Right kidney (tissue), 1 donor: ENCODE measurements around the gene TSSK3.
"Not testable (repeated sequence)": the region's sequence is repeated elsewhere in the genome, so short reads cannot be mapped to it uniquely, and the experiment has no call there.

Experiments used
- DNase-seq: peaks from one replicate; pipeline ENCODE4 v3.0.0-alpha.2; 2016

TSSK3 gene

DNA sequence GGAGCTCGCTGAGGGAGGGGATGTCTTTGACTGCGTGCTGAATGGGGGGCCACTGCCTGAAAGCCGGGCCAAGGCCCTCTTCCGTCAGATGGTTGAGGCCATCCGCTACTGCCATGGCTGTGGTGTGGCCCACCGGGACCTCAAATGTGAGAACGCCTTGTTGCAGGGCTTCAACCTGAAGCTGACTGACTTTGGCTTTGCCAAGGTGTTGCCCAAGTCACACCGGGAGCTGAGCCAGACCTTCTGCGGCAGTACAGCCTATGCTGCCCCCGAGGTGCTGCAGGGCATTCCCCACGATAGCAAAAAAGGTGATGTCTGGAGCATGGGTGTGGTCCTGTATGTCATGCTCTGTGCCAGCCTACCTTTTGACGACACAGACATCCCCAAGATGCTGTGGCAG lies 1.4 kb downstream of the TSSK3 start:
- no peak for DNase-seq

DNA sequence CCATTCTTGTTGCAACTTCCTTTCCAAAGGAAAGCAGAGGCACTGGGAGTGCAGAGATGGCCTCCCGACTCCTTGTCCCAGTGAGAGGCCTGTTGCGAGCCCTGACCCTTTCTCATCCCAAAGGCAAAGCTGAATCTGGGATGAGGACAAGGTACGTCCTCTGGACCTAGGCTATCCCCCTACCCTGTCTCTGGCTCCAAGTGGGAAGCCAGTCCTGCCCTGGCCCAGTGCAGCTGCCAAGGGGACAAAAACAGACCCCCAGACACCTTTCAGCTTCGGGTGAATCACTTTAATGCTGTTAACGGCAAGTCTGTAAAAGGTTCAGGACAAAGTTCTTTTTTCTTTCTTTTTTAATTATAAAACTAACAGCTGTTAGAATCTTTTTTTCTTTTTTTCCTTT lies 2.5 kb downstream of the TSSK3 start:
- no peak for DNase-seq

DNA sequence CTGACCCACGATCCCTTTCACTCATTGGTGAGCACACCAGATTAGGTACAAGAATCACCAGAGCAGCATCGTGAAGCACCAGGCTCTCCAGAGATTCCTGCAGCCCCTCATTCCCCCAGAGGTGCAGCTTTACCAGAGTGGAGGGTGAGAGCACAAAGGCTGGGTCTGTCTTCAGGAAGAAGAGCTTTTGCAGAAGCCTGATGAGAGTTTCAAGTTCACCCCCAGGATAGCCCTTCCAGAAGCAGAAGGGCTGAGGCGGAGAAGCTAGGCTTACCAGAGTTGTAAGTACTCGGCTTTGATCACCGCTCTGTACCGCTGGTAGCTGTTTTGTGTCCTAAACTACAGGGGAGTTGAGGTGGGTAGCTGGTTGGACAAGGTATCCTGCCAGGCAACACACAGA lies 3.1 kb downstream of the TSSK3 start:
- DNase-seq: no peak

DNA sequence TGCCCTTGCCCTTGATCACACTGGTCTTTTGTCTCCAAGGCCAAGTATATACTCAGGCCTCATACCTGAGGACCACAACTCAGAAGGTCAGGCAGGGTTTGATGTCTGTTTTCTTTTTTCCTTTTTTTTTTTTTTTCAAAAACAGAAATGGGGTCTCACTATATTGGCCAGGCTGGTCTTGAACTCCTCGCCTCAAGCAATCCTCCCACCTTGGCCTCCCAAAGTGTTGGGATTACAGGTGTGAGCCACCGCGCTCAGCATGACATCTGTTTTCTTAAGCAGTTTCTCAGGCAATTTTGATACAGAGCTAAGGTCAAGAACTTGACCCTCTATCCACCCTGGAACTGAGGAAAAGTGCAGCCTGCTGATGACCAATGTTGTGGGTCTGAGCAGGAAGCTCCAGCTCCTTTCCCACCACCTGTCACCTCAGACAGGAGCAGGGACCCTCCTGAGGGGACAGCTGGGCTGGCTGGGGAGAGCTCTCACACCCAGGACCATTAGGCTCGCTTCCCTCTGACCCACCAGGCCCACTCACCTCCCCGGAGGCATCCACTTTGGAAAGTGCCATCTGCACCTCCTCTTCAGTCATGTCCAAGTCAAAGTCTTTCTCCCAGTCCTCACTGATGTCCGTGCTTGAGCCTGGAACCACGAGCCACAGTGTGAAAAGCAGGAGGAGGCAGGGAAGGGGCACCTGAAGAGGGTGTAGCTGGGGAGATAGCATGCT lies 5.7 kb downstream of the TSSK3 start:
- no peak for DNase-seq

DNA sequence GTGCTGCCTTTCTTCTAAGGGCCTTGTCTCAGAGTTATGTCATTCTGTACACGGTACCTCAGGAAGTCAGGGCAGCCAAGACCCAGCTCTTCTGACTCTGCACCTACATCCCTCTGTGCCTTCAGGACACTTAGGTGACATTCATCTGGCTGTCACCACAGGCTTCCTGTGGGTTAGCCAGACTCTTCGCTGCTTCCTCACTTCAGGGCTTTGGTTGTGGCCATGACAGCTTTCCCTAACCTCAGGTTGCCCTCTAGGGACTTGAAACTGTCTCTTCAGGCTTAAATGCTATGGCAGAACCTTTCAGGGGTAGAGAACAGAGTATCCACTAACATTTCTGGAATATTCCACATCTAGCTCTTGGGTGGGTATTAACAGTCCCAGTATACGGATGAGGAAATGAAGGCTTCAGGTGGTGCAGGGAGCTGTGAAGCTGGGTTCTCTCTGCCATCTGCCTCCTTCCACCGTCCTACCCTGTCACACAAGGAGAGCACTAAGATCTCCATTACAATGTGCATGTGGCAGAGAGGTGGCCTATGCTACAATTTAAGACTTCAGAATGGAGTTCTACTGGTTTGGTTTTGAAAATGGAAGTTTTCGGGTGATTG lies 9.9 kb downstream of the TSSK3 start:
- DNase-seq: no peak

DNA sequence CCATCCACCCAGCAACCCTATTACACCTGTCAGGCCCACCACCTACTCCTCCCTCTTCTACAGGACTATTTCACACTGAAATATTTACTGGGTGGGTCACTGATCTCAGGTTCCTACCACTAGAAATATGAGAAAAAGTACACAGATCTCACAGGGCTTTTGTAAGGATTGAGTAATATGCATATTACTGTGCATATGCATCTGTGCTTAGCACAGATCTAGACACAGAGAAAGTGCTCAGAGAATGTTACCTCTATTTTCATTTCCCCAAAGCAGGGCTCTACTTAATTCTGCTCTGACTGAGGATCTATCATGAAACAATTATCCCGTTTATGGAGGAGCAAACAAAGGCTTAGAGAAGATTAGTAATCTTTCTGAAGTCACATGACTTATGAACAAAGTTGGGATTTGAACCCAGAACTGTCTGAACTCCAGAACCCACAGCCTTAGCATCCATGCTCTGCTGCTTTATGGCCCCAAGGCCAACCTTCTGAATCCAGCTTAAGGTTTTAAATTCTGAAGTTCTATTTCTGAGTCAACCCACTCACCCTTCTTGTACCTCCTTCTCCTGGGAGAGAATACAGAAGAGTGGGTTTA lies 11.8 kb downstream of the TSSK3 start:
- no peak for DNase-seq

DNA sequence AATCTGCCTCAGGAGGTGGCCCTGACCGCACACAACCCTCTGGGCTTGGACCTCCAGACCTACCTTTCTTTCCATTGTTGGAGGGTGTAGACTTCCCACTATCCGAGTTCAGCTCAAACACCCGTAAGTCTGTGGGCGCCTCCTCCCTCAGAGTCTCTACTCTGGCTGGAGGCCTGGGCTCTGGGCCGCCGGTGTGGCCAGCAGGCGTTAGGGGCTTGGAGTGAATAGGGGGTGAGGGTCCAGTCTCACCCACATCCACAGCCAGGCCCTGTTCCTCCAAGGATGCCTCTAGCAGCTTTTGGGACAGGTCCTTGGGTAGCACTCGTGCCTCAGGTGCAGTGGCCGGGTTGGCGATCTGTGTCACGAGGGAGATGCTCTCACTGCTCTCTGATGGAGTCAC lies 13.9 kb downstream of the TSSK3 start:
- DNase-seq: no peak

DNA sequence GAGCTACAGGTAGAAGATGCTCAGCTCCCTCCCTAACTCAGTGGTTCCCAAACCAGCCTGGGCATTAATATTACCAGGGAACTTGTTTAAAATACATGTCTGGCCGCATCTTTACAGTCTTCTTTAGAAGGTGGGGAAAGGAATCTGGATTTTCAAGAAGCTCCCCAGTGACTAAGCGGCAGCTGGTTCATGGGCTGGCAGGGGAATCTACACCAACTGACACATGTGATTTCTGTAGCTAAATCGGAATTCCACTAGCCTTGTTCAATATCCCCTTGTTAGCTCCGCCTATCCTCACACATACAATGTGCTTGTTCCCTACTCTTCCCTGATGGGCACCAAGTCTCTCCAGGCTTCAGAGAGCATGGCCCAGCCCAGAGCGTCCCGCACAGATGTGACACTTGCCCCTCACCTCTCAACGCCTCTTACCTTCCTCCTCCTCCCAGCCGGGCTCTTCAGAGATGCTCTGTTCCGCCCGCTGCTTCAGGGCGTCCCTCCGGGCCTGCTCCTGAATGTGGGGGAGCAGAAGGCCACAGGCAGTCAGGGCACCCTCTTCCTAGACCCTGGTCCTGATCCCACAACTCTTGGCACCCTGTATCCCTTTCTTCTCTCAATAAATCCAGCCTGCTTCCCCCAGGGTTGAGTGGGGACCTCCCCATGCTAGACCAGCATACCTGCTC lies 15.3 kb downstream of the TSSK3 start:
- no peak for DNase-seq

DNA sequence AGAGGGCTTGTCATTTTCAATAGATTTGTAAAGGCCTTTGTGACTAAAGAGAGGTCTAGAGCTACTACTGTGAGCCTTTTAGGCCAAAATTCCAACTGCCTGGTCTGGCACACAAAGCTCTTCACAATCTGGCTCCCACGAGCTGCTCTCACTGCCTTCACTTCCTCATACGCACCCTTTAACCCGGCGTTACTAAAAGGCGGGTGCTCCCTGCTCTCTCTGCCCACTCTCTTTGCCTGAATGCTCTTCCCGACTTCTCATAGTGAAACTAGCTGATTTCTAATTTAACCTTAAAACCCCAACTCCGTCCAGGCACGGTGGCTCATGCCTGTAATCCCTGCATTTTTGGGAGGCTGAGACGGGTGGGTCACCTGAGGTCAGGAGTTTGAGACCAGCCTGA lies 17.7 kb downstream of the TSSK3 start:
- DNase-seq: no peak

DNA sequence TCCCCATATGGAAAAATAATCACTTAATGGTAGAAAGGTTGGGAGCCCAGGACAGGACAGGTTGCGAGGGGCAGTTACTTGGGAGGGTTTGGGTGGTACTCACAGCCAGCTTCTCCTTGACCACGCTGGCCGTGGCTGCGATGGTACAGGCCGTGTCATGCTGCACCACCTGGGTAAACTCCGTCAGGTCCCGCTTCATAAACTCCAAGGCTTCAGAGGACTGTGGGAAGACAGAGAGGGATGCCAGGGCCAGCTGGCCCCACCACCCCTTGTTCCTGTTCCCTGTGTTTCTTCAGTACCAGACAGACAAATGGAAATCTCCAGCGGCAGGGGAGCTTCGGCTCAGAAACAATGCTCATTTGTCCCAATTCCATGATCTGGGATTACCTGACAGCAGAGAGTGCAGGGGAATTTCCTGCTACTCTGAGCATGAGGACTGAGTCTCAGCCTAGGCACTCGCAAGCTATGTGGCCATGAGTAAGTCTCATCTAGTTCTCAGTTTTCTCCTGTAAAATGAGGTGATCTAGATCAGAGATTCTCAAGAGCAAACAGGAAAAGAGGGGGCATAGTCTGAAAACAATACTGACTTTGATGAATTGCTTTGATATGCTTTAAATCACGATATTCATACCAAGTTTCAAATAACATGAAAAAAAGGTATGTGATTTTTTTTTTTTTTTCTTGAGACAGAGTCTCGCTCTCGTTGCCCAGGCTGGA lies 24.5 kb downstream of the TSSK3 start:
- no peak for DNase-seq

DNA sequence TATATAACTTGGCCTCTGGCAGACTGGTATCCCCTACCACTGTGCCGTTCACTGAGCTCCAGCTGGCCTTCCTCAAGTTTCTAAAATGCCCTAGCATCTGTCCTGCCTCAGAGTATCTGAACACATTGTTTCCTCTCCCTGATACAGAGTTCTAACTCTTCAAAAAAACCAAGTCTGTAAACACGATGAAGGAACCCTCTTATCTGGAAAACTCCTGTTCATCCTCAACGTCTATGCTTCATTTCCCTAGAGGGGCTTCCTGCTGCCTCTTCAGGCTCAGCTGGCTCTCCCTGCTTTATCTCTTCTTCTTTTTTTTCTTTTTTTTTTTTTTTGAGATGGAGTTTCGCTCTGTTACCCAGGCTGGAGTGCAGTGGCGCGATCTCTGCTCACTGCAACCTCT lies 26.3 kb downstream of the TSSK3 start:
- DNase-seq: no peak

DNA sequence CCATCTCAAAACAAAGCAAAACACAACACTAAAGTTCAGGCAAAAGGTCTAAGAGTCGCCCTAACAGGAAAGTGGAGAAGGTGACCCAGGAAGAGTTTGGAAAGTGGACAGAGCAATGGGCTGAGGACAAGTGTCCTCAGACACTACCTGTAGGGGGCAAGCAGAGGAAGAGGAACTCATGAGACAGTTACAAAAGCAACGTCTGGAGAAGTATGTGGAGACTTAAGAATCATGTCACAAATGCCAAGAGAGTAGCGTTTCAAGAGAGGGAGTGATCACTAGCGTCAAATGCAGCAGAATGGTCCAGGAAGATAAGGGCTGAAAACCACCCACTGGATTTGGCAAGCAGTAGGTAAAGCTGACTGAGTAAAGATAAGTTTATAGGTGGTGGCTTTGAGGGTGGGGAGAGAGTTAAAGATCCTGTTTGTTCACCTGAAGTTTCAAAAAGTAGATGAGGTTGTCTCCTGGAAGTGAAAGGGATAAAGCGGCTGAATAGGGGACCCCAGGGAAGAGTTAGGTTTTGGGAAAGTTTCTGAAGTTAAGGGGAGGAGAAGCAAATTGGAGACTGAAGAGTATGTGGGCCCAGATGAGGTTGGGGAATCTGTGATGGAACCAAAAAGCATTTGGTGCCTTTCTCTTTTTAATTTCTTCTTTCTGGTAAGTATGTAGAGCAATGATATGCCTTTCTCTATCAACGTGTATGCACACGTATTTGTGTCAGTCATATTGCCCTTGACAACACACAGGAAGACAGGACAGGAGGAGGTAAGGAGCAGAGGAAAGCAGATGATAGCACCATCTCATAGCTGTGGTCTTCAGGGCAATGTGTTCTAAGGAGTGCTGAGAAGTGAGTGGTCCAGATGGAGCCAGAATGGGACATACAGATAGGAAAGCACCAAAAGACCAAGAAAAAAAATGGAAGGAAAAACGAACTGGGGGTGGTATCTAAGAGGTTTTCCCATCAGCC lies 28.8 kb downstream of the TSSK3 start:
- DNase-seq: no peak

DNA sequence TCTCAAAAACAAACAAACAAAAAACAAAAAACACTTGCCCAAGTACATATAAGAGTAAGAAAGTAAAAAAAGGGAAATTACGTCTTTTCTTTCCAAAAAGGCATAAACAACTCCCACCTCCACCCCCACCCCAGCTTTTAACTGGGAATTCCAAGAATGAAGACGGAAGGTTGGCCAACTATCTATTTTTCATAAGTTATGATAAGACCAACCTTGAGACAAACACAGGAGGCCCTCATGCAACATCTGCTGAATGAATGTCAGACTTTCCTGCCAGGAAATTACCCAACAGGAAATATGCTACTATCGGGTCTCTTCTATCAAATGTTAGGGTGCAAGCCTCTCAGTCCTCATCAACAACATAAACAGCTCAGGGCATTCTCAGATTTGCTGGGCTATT lies 30.0 kb downstream of the TSSK3 start:
- no peak for DNase-seq

DNA sequence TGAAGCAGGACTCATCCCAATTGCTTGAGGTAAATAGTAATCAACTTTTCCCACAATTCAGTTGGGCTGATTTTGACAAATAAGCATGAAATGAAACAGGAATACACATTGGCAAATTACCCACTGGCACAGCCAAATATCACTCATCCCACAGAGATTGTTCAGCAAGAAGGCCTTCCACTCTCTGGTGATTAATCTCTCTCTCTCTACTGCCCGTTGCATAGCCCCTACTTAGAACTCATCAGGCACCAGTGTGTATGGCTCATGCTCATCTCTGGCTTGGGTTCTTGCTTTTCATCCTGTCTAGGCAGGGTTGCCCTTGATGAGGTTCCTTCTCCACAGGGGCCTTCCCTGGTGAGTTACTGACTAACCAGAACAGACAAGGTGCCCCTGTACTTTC lies 30.8 kb downstream of the TSSK3 start:
- DNase-seq: peak; percentile 3

DNA sequence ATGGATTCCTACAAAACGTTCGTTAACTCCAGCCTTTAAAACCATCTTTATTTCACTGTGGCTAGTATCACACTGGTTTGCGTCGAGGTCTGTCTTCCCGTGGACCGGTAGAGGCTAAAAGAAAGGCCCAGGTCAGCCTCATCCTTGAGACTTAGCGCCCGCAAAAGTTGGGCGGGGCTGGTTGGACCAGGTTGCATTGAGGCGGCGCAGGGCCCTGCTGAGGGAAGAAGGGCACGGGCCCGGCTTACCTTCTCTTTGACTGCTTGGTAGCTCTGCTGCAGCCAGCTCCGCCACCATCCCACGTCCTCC lies 31.4 kb downstream of the TSSK3 start:
- no peak for DNase-seq

DNA sequence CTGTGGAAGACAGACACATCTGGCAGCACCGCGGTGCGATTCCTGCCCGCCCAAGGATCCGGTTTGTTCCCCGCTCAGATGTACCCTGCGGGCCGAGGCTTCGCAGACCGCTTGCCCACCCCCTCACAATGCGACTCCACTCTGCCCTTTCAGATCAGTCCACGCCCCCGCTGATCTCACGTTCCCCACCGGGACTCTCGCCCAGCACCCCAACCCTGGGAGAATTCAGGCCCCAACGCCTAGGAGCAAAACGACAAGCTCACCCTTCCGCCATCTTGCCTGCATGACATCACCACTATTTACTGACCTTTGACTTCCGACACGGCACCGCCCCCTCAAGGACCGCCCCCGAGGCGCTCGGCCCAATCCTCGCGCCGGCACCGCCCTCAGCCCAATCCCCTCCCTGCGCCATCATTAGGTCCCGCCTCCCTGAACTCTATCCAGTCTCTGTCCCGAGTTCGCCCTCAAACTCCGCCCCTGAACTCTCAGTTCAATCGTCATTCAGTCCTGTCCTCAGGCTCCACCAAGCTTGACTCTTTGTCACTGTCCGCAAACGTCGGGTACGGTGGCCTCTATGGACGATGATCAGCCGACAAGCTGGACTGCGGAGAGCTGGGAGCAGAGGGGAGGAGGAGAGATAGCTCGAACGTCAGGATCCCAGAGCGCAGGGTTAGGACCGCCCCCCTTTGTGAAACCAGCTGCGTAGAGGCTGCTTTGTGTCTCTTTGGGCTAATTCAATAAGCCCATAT lies 32.0 kb downstream of the TSSK3 start, which contains the start of gene BSDC1:
BSDC1 (minus strand) TSS at position 301 of the 749 bp plus-strand sequence; CDS start at position 274, 27 bp downstream.
- peak; percentile 95 for DNase-seq

DNA sequence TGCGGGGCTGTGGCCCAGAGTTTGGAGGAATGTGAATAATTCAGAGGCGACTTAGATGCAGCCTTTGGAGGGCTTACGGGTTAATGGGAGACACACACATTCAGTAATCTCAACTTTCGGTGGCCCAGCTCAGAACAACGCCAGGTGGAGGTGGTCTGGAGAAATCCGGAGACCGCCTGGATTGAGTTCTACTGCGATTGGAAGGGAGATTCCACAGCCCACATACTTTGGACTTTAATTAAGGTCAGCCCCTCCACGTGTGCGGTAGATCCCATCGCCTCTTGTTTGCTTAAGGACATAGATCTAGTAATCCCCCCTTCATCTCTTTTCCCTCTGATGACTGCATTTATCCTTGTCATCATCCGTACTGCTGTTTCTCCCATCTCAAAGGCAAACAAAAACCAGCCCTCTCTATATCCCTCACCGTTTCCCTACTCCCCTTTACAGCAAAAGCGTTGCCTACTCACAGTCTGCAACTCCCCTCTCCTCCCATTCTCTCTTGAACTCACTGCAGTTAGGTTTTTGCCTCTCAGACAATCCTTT lies 32.6 kb downstream of the TSSK3 start:
- peak; percentile 93 for DNase-seq

DNA sequence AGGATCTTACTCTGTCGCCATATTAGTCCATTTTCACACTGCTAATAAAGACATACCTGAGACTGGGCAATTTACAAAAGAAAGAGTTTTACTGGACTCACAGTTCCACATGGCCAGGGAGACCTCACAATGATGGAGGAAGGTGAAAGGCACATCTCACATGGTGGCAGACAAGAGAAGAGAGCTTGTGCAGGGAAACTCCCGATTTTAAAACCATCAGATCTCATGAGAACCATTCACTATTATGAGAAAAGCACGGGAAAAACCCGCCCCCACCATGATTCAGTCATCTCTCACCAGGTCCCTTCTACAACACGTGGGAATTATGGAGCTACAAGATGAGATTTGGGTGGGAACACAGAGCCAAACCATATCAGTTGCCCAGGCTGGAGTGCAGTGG lies 34.2 kb downstream of the TSSK3 start:
- DNase-seq: not testable (repeated sequence)

DNA sequence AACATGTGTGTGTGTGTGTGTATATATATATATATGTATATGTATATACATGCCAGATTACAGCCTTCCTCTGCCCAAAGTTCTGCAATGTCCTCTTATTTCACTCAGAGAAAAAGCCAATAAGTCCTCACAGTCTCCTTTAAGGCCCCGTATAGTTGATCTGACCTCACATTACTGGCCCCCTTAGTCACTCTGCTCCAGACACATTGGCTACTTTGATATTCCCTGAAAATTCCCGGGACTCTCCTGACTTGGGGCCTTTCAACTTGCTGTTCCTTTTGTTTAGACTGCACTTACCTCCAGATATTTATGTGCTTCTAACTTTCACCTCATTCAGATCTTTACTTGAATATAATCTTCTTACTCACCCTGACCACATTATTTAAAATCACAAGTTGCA lies 36.1 kb downstream of the TSSK3 start:
- DNase-seq: no peak

DNA sequence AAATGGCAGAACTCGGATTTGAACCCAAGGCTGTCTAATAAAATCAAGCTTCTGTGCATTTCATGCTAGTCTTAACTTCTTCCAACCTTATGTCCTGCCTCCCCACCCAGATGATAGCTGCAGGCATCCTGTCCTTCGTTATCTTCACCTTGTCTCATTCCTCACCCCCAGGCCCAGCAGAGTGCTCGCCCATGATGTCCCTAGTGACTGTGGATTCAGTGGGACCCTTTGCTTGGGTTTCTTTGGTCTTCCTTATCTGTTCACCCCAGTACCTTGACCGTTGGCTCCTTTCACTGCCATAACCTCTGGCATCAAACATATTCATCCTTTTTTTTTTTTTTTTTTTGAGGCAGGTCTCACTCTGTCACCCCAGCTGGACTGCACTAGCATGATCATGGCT lies 37.5 kb downstream of the TSSK3 start:
- no peak for DNase-seq
